ENCODE measurements around the gene CHST1. TPM values are rescaled to one million over a fixed set of nuclear protein-coding genes. Genes with fewer than 3 reads are reported as not detected.

The CHST1 gene, protein sequence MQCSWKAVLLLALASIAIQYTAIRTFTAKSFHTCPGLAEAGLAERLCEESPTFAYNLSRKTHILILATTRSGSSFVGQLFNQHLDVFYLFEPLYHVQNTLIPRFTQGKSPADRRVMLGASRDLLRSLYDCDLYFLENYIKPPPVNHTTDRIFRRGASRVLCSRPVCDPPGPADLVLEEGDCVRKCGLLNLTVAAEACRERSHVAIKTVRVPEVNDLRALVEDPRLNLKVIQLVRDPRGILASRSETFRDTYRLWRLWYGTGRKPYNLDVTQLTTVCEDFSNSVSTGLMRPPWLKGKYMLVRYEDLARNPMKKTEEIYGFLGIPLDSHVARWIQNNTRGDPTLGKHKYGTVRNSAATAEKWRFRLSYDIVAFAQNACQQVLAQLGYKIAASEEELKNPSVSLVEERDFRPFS
- 1.3 to 1.9 TPM (median 1.9 TPM) in 5 replicates for total RNA-seq (2022; extraction: Qiagen RNA extraction)

DNA sequence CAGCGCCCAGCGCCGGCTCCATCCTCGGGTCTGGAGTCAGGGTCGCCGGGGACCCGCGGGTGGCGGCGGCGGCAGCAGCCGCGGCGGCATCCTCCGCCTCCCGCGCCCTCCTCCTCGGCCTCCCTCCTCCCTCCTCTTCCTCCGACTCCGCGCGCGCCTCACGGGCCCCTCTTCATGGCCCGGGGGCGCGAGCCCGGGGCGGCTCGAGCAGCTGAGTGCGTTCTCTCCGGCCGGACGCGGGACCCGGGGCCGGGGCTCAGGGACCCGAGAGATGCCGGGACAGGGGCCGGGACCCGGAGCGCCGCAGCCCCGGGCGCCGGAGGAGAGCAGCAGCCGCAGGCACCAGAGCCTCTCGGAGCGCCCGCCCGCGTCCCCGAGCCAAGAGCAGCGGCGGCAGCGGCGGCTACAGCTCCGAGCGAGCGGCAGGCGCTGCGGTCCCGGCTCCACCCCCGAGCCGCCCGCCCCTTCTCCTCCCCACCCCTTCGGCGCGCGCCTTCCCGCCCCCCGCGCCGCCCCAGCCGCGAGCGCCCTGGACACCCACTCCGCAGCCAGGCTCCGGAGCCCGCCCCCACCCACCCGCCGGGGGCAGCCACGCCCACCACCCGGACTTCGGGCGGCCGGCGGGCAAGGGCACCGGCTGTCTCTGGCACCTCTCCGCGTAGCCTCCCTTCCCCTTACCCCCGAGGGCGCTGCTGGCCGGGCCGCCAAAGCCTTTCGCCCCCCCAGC lies at the start of gene CHST1:
TSS of gene CHST1 (minus strand) at position 417 of the 727 bp plus-strand sequence. CDS start 14,699 bp downstream, outside the sequence.

Other genes with a start within 250 kb of the CHST1 start
- gene SLC35C1, start 139.5 kb upstream of the CHST1 start, total RNA-seq (2022; extraction: Qiagen RNA extraction) = 29.7 to 33.0 TPM (median 31.4 TPM) in 5 replicates
- gene CRY2, start 181.9 kb upstream of the CHST1 start, total RNA-seq (2022; extraction: Qiagen RNA extraction) = 3.8 to 4.6 TPM (median 4.4 TPM) in 5 replicates
- 5.4 to 6.3 TPM (median 6.0 TPM) in 5 replicates for gene MAPK8IP1, start 220.0 kb upstream of the CHST1 start, total RNA-seq (2022; extraction: Qiagen RNA extraction)
- gene FREY1, start 241.6 kb upstream of the CHST1 start, total RNA-seq (2022; extraction: Qiagen RNA extraction) = 0.29 to 0.59 TPM (median 0.32 TPM) in 5 replicates

Data from A549 treated with Hydrocortisone at 1 μM for 4 hours (cell line).